Activated T-helper 9 cell treated with anti-CD3 and anti-CD28 coated beads, Interleukin-2, amount 50 U/mL, for 16 hours (primary cell): Measurements from ENCODE around the gene SURF6.
"Not testable (repeated sequence)": the region's sequence is repeated elsewhere in the genome, so short reads cannot be mapped to it uniquely, and the experiment has no call there.

Source experiments
- DNase-seq: peaks from one replicate; pipeline ENCODE4 v3.0.0-alpha.2; 2020; ENCODE audit warnings: low read depth

SURF6 gene

DNA sequence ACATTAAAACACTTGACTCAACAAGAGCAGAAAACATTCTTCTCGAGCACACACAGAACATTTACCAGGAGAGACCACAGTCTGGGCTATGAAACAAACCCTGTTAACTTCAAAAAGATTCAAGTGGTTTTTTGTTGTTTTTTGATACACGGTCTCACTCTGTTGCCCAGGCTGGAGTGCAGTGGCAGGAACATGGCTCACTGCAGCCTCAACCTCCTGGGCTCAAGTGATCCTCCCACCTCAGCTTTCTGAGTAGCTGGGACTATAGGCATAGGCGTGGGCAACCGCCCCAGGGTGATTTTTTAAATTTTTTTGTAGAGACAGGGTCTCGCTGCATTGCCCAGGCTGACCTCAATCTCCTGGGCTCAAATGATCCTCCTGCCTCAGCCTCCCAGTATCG lies 9.0 kb downstream of the SURF6 start:
- not testable (repeated sequence) for DNase-seq

GRCh38 chr9:133323991-133324703 lies 11.8 kb downstream of the SURF6 start:
- DNase-seq = no peak

DNA sequence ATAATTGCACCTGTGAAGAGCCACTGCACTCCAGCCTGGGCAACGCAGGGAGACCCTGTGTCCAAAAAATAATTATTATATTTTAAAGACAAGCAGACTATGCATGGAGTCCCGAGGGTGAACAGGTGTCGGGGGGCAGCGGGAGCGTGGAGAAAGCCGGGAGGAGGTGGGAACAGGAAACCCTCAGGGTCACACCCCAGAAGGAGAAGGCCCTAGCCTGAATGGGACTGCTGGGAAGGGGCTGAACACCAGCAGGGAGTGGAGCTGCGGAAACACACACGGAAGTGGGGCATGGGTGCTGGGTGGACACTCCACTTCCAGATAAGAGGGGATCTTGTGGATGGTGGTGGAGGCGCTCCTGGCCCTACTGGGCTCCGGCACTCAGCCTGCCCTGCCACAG lies 12.8 kb downstream of the SURF6 start:
- DNase-seq = no peak

DNA sequence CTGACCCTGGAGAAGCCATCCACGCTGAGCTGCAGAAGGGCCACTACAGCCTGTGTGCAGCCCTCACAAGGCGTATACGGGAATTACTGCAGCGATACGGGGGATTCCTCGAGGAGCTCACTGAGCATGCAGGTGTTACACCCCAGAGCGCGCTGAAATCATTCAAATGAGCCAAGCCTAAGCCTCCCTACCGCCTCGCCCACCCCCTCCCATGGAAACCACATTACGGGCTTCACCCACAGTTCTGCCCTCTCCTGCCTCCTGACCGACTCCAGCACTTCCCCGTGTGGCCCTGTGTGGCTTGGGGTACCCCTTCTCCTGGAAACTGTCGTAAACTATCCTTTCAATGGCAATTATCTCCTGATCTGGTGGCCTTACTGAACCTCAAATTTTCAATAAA lies 13.3 kb downstream of the SURF6 start:
- no peak for DNase-seq

DNA sequence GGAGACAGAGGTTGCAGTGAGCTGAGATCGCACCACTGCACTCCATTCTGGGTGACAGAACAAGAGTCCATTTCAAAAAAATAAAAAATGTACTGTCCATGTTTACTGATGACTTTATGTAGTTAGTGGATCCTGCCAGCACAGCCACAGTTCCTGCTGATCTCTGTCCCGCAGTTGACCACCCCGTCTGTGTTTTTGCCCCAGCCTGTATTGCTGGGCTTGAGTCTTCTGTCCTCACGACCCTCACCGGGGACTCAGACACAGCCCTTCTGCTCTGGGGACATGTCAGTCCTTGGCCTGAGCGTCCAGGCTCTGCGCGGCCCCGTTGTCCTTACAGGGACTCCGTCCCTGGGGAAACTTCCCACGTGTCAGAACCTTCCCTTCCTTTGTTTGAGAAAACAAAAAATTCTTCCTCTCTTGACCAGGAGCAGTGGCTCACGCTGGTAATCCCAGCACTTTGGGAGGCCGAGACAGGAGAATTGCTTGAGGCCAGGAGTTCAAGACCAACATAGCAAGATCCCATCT lies 14.5 kb downstream of the SURF6 start:
- no peak for DNase-seq

DNA sequence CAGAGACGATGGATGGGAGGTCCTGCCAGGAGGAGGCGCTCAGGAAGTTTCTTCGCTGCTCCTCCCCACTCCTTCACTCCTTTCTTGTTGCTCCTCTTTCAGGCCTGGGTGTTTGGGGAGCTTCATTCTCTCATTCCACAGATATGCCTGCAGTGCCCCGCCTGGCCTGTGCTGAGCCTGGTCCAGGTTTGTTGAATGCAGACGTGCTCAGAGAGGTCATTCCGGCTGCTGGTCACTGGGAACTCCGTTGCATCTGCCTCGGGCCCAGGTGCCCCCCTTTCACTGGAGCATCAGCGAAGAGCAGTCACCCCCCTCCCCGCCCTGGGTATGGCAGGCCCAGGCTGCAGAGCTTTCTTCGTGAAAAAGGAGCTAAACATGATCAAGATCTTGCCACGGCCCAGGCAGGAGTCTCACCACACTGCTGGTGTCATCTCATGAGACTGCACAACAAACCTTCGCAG lies 15.5 kb downstream of the SURF6 start:
- no peak for DNase-seq

DNA sequence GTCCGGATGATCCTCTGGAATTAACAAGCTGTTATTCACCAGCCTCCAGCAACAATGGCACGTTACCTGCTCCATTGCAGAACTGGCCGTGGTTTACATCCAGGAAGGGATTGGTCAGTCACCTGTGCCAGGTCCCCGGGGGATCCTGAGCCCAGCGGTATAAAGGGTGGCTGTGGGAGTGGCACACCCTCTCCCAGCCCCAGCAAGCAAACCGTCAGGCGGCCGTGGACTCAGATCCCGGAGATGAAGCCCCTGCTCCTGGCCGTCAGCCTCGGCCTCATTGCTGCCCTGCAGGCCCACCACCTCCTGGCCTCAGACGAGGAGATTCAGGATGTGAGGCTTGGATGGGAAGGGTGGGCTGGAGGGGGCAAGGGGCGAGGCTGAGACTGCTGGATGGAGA lies 18.4 kb downstream of the SURF6 start:
- not testable (repeated sequence) for DNase-seq

DNA sequence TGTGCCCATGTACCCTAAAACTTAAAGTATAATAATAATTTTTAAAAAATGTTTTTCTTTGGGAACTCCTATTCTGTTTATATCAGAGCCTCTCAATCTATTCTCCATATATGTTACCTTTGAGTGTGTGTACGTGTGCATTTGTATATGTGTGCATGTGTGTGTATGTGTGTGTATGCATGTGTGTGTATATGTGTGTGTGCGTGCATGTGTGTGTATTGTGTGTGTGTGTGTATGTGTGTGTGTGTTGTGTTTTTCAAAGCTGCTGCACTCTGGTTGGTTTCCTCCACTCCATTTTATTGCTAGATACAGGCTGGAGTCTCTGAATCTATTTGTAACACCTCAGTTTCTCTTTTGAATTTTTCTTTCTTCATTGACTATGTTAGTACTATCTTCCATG lies 20.0 kb downstream of the SURF6 start:
- no peak for DNase-seq

DNA sequence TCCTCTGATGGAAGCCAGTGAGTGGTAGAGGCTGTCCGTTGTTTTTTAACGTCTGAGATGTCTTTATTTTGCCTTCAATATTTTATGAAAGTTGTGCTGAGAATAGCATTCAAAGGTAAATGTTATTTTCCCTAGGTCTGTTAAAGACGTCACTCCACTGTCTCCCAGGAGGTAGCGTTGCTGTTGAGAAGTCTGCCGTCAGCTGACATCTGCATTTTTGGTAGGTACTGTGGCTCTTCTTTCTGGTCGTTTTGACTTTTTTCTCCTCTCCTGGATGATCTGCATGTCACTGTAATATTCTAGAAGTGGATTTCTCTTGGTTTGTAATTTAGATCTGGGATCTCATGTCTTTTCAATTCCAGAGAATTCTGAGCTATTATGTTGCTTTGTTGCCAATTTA lies 26.4 kb downstream of the SURF6 start:
- no peak for DNase-seq

GRCh38 chr9:133307301-133307700 lies 28.7 kb downstream of the SURF6 start:
- DNase-seq = no peak

GRCh38 chr9:133306242-133307204 lies 29.5 kb downstream of the SURF6 start:
- no peak for DNase-seq

DNA sequence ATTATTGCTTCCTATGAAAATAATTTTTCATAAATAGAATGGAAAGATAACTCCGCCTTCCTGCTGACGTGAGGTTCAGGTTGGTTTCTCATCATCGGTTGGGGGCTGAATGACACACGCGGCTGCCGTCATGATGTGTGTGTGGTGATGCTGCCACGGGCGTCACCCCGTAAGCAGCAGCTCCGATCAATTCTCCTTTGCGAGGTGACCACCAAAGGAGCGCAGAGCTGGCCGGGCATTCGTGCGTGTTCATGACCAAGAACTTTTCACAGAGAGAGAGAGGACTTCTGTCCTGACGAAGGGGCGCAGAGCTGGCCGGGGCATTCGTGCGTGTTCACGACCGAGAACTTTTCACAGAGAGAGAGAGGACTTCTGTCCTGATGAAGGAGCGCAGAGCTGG lies 30.3 kb downstream of the SURF6 start:
- DNase-seq = no peak

GRCh38 chr9:133304477-133305377 lies 31.3 kb downstream of the SURF6 start:
- no peak for DNase-seq

GRCh38 chr9:133304158-133304470 lies 31.9 kb downstream of the SURF6 start:
- no peak for DNase-seq

- DNase-seq = no peak
Observed at GRCh38 chr9:133303266-133304157, 32.5 kb downstream of the SURF6 start.

- no peak for DNase-seq
Observed at GRCh38 chr9:133301253-133302230, 34.4 kb downstream of the SURF6 start.

- DNase-seq = not testable (repeated sequence)
Observed at GRCh38 chr9:133299996-133300395, 36.0 kb downstream of the SURF6 start.

GRCh38 chr9:133294257-133294656 lies 41.7 kb downstream of the SURF6 start:
- DNase-seq = no peak

DNA sequence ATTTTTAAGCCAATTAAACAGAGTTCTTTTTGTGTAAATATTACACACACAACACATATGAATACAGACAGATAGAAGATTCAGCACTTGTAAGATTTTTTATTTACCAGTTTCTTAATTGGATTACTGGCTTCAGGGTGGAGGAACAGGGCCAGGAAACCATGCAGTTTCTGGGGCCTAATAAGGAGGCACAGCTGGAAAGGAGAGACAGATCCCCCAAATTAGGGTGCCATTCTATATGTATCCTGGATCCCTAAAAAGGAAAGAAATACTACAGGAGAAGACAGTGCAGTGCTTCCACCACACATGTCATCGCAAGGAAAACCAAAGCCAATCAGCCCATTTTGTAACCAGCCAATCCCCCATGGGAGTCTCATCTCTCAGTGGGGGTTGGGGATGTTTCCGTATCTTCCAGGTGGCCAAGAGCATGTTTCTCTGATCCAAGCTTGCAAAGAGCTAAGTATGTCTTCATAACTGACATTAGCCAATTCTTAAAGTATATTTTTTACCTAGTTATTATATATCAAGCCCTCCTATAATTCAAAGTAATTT lies 45.2 kb downstream of the SURF6 start:
- DNase-seq = no peak
